ENCODE data around the gene MICAL1.

MICAL1 gene

GRCh38 chr6:109456710-109457561 is 1.4 kb upstream of the MICAL1 start:
- ATAC-seq (replicated peaks; ENCODE audit: extremely low read depth, poor library complexity, severe bottlenecking) (no peak), DNase-seq (ENCODE audit: low spot score in 2 of 2) (no peak)
- H3K36me3 Mint-ChIP-seq (ENCODE audit: insufficient read depth): peaks cover 13% of the 10 kb centered on the region
- no peak overlapping the region for H3K27ac Mint-ChIP-seq (ENCODE audit: low read depth)
- H3K4me1 Mint-ChIP-seq: peaks cover 55% of the 10 kb centered on the region
- H3K9me3 Mint-ChIP-seq: no peaks in the 10 kb centered on the region
- no peaks in the 10 kb centered on the region for H3K27me3 Mint-ChIP-seq
- H3K4me3 Mint-ChIP-seq: peak overlapping the region; percentile 99

GRCh38 chr6:109456111-109456583 is 575 bp upstream of the MICAL1 start:
- H3K36me3 Mint-ChIP-seq (ENCODE audit: insufficient read depth): peaks cover 9% of the 10 kb centered on the region
- ATAC-seq (replicated peaks; ENCODE audit: extremely low read depth, poor library complexity, severe bottlenecking) (no peak), DNase-seq (ENCODE audit: low spot score in 2 of 2) (no peak)
- no peak overlapping the region for H3K27ac Mint-ChIP-seq (ENCODE audit: low read depth)
- H3K27me3 Mint-ChIP-seq: no peaks in the 10 kb centered on the region
- no peaks in the 10 kb centered on the region for H3K9me3 Mint-ChIP-seq
- peaks cover 52% of the 10 kb centered on the region for H3K4me1 Mint-ChIP-seq
- peak overlapping the region; percentile 99 for H3K4me3 Mint-ChIP-seq

DNA sequence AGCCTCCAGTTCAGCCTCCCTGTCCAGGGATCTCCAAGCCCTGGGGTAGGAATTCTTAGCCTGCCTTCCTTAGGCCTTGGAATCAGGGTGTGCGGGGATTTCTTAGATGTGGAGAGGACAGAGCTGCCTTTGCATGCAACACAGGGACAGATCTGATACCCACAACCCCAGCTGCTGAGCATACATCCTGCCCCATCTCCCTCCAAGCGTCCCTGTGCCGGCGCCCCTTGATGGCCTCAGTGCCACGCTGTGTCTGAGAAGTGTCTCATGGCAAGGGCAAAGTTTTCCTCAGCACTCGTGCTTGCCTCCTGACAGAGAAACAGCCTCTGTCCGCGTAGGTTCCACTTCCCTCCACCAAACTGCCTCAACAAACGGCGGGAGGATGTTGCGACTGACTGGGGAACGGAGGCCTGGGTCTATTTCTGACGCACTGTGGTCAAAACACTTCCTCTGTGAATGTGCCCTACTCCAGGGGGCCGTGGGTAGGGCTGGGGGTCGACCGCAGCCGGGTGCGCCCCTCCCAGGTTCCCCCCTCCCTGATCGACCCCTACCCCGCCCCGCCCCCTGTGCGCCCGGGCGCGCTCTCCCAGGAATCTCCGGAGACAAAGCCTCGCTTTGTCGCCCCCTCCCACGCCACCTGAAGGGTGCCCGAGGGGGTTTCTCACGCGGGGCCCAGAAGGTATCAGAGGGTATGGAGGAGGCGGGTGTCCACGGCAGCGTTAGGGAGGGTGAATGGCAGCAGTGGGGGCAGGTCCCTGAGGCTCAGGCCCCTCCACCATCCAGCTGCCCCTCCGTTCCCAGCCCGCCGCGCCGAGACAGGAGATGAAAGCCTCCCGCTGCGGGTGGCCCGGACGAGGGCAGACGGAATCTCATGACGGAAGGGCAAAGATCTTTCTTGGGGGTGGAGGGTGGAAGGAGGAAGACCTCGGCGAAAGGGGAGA is 806 bp downstream of the MICAL1 start:
- peak; percentile 59 to 80 for DNase-seq (ENCODE audit: low spot score in 2 of 2)
- Mint-ChIP-seq H3K36me3 (ENCODE audit: insufficient read depth) (peaks cover 12% of the 10 kb centered on the region), H3K9me3 (no peaks in the 10 kb centered on the region), H3K4me3 (peak overlapping the region; percentile 99), H3K27me3 (no peaks in the 10 kb centered on the region), H3K4me1 (peaks cover 60% of the 10 kb centered on the region), H3K27ac (ENCODE audit: low read depth) (peak overlapping the region; percentile 97)
- peak; percentile 64 for ATAC-seq (replicated peaks; ENCODE audit: extremely low read depth, poor library complexity, severe bottlenecking)

GRCh38 chr6:109453594-109454495 is 1.7 kb downstream of the MICAL1 start:
- peaks cover 15% of the 10 kb centered on the region for H3K36me3 Mint-ChIP-seq (ENCODE audit: insufficient read depth)
- H3K27ac Mint-ChIP-seq (ENCODE audit: low read depth): peak overlapping the region; percentile 97
- ATAC-seq (replicated peaks; ENCODE audit: extremely low read depth, poor library complexity, severe bottlenecking) (no peak), DNase-seq (ENCODE audit: low spot score in 2 of 2) (no peak)
- peak overlapping the region; percentile 99 for H3K4me3 Mint-ChIP-seq
- no peaks in the 10 kb centered on the region for H3K9me3 Mint-ChIP-seq
- H3K4me1 Mint-ChIP-seq: peaks cover 54% of the 10 kb centered on the region
- no peaks in the 10 kb centered on the region for H3K27me3 Mint-ChIP-seq

DNA sequence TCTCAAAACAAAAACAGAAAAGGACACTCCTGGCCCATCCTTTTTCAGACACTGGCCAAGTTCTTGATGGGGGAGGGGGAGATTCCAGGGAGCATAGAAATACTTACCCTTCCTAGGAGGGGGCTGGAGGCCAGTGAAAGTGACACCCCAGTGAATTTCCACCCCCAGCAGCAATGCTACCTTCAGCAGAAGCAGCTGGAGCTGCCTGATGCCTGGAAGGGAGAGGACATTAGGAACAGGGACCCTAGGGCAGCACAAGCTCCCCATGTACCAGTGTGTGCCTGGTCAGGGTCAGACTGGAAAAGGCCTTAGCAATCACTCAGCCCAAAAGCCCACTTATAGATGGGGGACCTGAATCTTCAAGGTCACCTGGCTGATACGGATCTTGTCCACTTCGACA is 2.4 kb downstream of the MICAL1 start:
- DNase-seq (ENCODE audit: low spot score in 2 of 2) (no peak), ATAC-seq (replicated peaks; ENCODE audit: extremely low read depth, poor library complexity, severe bottlenecking) (no peak)
- H3K27me3 Mint-ChIP-seq: no peaks in the 10 kb centered on the region
- no peak overlapping the region for H3K27ac Mint-ChIP-seq (ENCODE audit: low read depth)
- peaks cover 56% of the 10 kb centered on the region for H3K4me1 Mint-ChIP-seq
- H3K4me3 Mint-ChIP-seq: peak overlapping the region; percentile 4
- peaks cover 18% of the 10 kb centered on the region for H3K36me3 Mint-ChIP-seq (ENCODE audit: insufficient read depth)
- no peaks in the 10 kb centered on the region for H3K9me3 Mint-ChIP-seq

DNA sequence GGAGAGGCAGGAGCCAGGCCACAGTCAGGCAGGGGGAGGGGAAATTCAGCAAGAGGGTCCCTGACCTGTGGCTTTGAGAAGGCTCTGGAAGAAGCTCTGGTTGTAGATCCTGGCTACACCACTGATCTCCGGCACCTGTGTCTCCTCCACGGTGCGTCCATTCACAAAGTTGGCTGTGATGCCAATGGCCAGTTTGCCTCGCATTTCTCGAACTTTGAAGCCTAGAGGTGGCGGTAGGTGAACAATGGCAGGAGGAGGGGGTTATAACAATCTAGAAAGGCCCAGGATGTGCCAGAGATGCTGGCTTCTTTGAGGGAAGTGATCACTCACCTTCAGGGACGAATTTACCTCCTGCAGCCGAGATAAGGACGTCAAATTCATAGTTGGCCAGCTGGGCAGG is 3.4 kb downstream of the MICAL1 start:
- Mint-ChIP-seq H3K36me3 (ENCODE audit: insufficient read depth) (peaks cover 21% of the 10 kb centered on the region), H3K9me3 (no peaks in the 10 kb centered on the region), H3K27ac (ENCODE audit: low read depth) (no peak overlapping the region), H3K4me1 (peaks cover 54% of the 10 kb centered on the region), H3K4me3 (no peak overlapping the region), H3K27me3 (no peaks in the 10 kb centered on the region)
- ATAC-seq (replicated peaks; ENCODE audit: extremely low read depth, poor library complexity, severe bottlenecking) (no peak), DNase-seq (ENCODE audit: low spot score in 2 of 2) (no peak)

DNA sequence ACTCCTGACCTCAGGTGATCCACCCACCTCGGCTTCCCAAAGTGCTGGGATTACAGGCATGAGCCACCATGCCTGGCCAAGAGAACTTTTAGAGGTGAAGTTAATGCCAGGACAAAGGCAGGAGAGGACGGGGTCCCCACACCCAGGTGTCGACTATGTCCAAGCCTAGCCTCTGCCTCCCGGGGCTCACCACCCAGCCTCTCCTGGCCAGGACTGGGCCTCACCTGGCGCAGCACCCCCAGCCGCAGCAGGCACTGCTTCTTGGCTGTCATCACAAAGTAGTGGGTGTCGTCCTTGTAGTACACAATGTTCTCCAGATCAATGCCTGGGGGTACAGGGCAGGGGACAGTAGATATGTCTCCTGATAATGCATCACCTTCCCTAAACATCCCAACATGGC is 4.2 kb downstream of the MICAL1 start:
- DNase-seq (ENCODE audit: low spot score in 2 of 2): no peak
- no peaks in the 10 kb centered on the region for H3K9me3 Mint-ChIP-seq
- peaks cover 26% of the 10 kb centered on the region for H3K36me3 Mint-ChIP-seq (ENCODE audit: insufficient read depth)
- no peak overlapping the region for H3K27ac Mint-ChIP-seq (ENCODE audit: low read depth)
- peaks cover 46% of the 10 kb centered on the region for H3K4me1 Mint-ChIP-seq
- ATAC-seq (replicated peaks; ENCODE audit: extremely low read depth, poor library complexity, severe bottlenecking): no peak
- no peaks in the 10 kb centered on the region for H3K27me3 Mint-ChIP-seq
- no peak overlapping the region for H3K4me3 Mint-ChIP-seq

GRCh38 chr6:109450801-109451200 is 4.8 kb downstream of the MICAL1 start:
- ATAC-seq (replicated peaks; ENCODE audit: extremely low read depth, poor library complexity, severe bottlenecking) (no peak), DNase-seq (ENCODE audit: low spot score in 2 of 2) (no peak)
- peaks cover 28% of the 10 kb centered on the region for H3K36me3 Mint-ChIP-seq (ENCODE audit: insufficient read depth)
- no peaks in the 10 kb centered on the region for H3K9me3 Mint-ChIP-seq
- H3K4me3 Mint-ChIP-seq: no peak overlapping the region
- H3K27me3 Mint-ChIP-seq: no peaks in the 10 kb centered on the region
- H3K4me1 Mint-ChIP-seq: peaks cover 46% of the 10 kb centered on the region
- no peak overlapping the region for H3K27ac Mint-ChIP-seq (ENCODE audit: low read depth)

DNA sequence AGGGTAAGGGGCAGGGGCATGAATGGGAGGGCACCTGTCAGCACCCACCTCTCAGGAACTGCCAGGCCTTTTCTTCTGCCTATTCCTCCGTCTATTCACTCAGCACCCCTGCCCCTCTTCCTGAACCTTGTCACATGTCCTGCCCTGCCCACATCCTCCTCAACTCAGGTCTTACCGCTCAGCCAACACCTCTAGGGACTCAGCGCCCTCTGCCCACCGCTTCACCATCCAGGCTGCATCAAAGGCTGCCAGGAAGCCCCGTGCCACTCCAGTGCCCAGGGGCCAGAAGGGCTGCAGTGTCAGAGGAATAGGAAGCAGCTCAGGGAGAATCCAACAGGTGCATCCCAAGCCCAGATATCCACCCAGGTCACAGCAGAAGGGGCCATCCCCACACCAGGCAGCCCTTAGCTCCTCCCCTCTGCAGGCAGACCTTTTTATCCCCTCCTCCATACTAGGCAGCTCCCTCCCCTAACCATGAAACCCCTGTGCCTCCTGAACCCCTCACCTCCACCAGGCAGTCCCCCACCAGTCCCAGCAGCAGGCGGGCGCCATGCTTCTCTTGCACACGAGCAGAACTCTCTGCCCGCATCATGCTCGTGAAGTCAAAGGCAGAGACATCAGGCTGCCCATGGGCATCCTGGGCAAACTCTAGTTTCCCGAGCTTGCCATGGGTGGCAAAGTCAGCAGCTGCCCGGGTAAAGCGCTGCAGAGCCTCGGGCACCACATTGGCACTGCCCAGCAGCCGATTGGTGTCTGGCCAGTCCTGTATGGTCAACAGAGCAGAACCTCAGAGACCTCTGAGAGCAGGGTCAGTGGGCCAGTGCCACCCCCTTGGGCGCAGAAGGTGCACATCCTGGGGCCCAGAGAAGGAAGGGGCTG is 5.5 kb downstream of the MICAL1 start:
- H3K27ac Mint-ChIP-seq (ENCODE audit: low read depth): peak overlapping the region; percentile 8
- ATAC-seq (replicated peaks; ENCODE audit: extremely low read depth, poor library complexity, severe bottlenecking): peak; percentile 45
- peaks cover 42% of the 10 kb centered on the region for H3K4me1 Mint-ChIP-seq
- no peaks in the 10 kb centered on the region for H3K9me3 Mint-ChIP-seq
- H3K4me3 Mint-ChIP-seq: peak overlapping the region; percentile 55
- H3K36me3 Mint-ChIP-seq (ENCODE audit: insufficient read depth): peaks cover 25% of the 10 kb centered on the region
- no peaks in the 10 kb centered on the region for H3K27me3 Mint-ChIP-seq
- DNase-seq (ENCODE audit: low spot score in 2 of 2): no peak

DNA sequence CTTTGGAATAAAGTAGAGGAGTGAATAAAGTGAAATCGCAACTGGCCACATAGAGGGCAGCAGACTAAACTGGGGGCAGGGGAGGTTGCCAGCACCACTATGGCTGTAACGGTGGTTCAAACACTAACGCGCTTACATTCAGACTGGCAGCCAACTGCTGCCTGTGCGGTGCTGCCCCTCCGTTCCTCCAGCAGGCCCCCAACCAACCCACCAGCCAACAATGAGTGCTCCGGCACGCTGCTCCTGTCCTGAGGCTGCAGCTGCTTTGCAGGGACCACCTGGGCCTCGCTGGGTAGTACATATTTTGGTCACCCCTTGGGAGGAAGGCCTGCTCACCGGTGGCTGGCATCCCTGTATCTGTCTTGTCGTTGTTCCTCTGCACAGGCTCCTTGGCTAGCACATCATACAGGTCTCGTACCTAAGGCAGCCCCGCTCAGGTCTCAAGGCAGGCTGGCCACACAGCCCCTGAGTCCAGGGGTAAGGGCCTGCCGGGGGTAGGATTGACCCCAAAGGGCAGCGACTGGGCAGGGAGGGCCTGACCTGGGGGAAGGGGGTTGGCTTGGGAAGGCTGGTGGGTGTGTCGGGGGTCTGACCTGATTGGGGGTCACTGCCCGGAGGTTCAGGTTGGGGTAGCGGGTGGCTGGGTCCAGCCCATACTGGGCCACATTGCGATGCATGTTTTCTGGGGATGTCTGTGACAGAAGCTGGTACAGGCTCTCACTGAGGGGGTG is 6.3 kb downstream of the MICAL1 start:
- no peaks in the 10 kb centered on the region for H3K27me3 Mint-ChIP-seq
- peaks cover 20% of the 10 kb centered on the region for H3K36me3 Mint-ChIP-seq (ENCODE audit: insufficient read depth)
- H3K4me1 Mint-ChIP-seq: peaks cover 34% of the 10 kb centered on the region
- peak overlapping the region; percentile 55 for H3K4me3 Mint-ChIP-seq
- no peaks in the 10 kb centered on the region for H3K9me3 Mint-ChIP-seq
- DNase-seq (ENCODE audit: low spot score in 2 of 2): no peak
- H3K27ac Mint-ChIP-seq (ENCODE audit: low read depth): peak overlapping the region; percentile 8
- ATAC-seq (replicated peaks; ENCODE audit: extremely low read depth, poor library complexity, severe bottlenecking): no peak

- DNase-seq (ENCODE audit: low spot score in 2 of 2) (no peak), ATAC-seq (replicated peaks; ENCODE audit: extremely low read depth, poor library complexity, severe bottlenecking) (no peak)
- no peak overlapping the region for H3K27ac Mint-ChIP-seq (ENCODE audit: low read depth)
- peak overlapping the region; percentile 21 for H3K4me3 Mint-ChIP-seq
- no peaks in the 10 kb centered on the region for H3K27me3 Mint-ChIP-seq
- peaks cover 19% of the 10 kb centered on the region for H3K36me3 Mint-ChIP-seq (ENCODE audit: insufficient read depth)
- H3K9me3 Mint-ChIP-seq: no peaks in the 10 kb centered on the region
- peaks cover 29% of the 10 kb centered on the region for H3K4me1 Mint-ChIP-seq
Measured at GRCh38 chr6:109448615-109449014, 7.0 kb downstream of the MICAL1 start.
